UCSD-AML1 (cell line): ENCODE measurements around the gene ZNF391.
"Not testable (repeated sequence)": the region's sequence is repeated elsewhere in the genome, so short reads cannot be mapped to it uniquely, and the experiment has no call there.

Experiments used
- DNase-seq: peaks from one replicate; lab custom pipeline; 2025; ENCODE audit not compliant: unreplicated experiment; lab: John Stamatoyannopoulos, UW

Gene ZNF391

DNA sequence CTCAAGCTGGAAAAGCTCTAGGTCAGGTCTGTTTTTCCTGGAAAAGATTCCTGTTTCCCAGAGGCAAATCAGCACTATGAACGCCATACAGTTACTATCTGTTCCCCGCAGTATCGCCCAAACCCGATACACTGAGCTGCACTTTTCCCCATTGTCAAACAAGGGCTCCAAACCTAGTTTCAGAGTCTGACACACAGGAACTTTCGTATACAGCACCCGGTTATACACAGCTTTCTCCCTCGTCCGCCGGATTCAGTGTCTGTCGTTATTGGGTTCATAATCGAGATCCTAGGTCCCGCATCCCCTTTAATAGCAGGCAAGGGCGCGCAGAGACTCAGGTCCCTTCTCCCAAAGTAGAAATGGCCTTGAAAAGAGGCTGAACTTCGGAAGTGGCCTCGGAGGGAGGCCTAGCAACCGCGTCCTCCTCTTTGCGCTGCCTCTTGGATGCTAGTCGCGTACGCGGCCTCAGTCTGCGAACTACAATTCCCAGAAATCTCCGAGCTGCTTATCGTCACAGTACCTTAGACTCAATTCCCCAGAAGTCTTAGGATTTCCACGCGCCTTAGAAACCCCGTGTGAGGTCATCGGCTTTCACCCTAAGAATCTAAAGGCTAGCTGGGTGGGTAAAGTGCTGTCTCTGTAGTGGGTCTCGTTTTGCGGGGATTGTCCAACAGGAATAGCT, 34.2 kb downstream of the ZNF391 start:
- DNase-seq: no peak

- DNase-seq: not testable (repeated sequence)
These were observed 36.3 kb downstream of the ZNF391 start for GRCh38 chr6:27424851-27425250.

DNA sequence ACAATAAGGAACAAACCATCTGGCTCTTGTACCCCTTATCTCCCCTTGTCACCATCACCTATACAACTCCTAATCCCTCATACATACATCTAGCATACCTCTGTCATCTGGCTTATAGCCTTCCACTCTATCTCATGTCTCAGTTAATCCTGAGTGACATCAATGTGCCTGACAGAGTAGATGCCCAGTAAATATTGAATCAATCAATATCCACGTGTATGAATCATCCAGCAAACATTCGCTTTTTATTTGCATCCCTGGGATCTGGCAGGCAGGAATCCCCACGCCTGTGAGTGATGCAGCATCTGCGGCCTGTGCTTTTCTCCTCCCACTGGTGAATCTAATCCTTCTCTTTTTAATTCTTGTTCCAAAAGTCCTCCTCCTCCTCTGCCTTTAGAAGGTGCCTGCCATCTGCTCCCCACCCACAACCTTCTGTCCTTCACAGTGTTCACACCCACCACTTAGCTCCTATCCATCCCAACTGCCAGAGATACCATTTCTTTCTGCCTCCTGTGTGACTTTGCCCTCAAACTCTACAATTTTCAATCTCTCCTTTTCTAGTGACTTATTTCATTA, 37.6 kb downstream of the ZNF391 start:
- no peak for DNase-seq

DNA sequence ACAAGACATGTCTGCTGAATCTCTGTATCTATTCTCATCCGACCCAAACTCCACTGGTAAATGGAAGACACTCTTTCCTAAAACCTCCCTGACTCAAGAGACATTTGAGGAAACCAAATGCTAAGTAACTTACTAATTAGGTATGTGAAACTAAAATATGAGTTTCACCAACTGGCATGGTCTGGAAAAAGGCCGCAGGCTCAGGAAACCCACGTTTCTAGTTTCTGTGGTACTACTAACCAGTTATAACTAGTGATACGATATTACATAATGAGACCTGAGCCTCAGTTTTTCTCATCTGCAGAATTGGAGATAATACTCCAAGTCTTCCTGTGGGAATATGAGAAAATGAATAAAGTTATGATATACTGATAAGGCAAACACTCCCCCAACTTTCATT, 39.9 kb downstream of the ZNF391 start:
- DNase-seq: no peak

GRCh38 chr6:27428966-27429365, 40.4 kb downstream of the ZNF391 start:
- DNase-seq: no peak

DNA sequence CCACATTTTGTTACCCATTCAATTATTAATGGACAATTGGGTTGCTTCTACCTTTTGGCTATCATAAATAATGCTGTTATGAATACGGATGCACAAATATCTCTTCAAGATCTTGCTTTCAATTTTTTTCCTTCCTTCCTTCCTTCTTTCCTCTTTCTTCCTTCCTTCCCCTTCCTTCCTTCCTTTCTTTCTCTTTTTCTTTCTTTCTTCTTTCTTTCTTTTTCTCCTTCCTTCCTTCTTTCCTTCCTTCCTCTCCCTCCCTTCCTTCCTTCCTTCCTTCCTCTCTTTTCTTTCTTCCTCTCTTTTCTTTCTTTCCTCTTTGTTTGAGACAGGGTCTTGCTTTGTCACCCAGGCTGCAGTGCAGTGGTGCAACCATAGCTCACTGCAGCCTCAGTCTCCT, 45.2 kb downstream of the ZNF391 start:
- DNase-seq: no peak

GRCh38 chr6:27439371-27439770, 50.8 kb downstream of the ZNF391 start:
- no peak for DNase-seq

DNA sequence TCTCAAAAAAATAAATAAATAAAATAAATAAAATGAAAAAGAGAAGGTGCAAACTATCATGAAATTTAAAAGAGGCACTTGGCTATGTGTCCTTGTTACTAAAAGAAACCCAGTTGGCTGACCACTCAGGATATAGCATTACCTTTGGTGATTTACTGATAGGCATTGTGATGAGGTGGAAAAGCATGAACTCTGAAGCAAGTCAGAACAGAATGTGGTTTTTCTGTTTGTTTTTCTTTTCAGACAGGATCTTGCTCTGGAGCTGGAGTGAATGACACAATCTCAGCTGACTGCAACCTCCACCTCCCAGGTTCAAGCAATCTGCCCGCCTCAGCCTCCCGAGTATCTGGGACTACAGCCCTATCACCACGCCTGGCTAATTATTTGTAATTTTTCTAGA, 52.4 kb downstream of the ZNF391 start:
- no peak for DNase-seq

- no peak for DNase-seq
These were observed 54.4 kb downstream of the ZNF391 start for GRCh38 chr6:27442932-27443331.

- DNase-seq: no peak
These were observed 59.9 kb downstream of the ZNF391 start for GRCh38 chr6:27448456-27448855.

DNA sequence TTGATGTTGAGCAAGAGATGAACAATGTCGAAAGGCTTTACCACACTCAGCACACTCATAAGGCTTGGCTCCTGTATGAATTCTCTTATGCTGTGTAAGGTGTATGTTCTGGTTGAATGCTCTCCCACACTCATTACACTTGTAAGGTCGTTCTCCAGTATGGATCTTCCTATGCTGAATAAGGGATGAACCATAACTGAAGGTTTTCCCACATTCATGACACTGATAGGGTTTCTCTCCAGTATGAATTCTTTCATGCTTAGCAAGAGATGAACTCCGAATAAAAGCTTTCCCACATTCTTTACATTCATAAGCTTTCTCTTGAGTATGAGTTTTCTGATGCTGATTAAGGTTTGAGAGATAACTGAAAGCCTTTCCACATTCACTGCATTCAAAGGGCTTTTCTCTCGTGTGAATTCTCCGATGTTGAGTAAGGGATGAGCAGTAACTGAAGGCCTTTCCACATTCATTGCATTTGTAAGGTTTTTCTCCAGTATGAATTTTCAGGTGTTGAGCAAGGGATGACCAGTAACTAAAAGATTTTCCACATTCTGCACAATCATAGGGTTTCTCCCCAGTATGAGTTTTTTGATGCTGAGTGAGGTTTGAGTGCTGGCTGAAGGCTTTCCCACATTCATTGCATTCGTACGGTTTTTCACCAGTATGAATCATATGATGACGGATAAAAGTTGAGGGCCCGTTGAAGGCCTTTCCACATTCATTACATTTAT, 63.3 kb downstream of the ZNF391 start:
- DNase-seq: no peak

DNA sequence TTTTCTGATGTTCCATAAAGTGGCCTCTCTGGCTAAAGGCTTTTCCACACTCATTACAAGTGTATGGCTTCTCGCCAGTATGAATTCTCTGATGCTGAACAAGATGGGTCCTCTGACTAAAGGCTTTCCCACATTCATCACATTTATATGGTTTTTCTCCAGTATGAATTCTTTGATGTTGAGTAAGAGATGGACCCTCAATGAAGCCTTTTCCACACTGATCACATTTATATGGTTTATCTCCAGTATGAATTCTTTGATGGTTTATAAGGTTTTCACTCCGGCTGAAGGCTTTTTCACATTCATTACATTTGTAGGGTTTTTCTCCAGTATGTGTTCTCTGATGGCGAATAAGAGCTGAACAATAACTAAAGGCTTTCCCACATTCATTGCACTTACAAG, 63.9 kb downstream of the ZNF391 start:
- no peak for DNase-seq
